Measurements from ENCODE around the gene RNF215. TPM values are rescaled to one million over a fixed set of nuclear protein-coding genes. Genes with fewer than 3 reads are reported as not detected.
A peak's percentile ranks its signal among the peaks of the same experiment; 100 is the strongest.

Gene RNF215
- total and polyA plus RNA-seq, 3 donors from 2014 or later = 18.2 to 24.6 (median 20.9) TPM

DNA sequence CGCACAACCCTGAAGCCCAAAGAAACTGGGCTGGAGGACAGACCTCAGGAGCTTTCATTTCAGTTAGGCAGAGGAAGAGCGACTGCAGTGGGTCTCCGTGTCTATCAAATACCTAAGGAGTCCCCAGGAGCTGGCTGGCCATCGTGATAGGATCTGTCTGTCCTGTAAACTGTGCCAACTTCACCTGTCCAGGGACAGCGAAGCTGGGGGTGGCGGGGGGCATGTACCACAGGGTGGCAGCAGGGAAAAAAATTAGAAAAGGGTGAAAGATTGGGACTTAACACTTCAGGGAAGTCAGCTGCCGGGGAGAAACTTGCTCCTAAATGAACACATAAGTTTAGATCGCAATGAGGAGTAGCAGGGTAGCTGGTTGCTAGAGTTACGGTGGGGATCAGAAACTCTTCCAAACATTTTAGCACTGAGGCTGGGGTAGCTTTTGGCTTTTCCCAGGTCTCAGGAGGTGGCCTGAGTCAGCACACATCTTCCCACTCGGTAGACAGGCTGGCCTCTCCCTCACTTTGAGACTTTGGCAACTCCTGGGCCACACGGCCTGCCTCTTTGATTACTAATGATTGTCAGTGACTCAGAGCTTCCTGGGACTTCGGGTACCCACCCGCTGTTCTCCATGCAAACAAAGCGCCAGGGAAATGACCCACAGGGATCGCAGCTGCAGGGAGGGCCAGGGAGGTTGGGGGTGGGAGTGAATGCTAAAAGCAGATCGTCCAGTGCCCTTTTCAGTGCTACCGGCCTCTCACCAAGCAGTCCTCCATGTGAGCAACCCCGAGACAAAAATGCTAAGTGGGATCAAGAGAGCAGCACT, 35.5 kb upstream of the RNF215 start:
- no peak for TF ChIP-seq POLR2A (IDR thresholded peaks at IDR 0.05)
- TF ChIP-seq, protein P1, sequence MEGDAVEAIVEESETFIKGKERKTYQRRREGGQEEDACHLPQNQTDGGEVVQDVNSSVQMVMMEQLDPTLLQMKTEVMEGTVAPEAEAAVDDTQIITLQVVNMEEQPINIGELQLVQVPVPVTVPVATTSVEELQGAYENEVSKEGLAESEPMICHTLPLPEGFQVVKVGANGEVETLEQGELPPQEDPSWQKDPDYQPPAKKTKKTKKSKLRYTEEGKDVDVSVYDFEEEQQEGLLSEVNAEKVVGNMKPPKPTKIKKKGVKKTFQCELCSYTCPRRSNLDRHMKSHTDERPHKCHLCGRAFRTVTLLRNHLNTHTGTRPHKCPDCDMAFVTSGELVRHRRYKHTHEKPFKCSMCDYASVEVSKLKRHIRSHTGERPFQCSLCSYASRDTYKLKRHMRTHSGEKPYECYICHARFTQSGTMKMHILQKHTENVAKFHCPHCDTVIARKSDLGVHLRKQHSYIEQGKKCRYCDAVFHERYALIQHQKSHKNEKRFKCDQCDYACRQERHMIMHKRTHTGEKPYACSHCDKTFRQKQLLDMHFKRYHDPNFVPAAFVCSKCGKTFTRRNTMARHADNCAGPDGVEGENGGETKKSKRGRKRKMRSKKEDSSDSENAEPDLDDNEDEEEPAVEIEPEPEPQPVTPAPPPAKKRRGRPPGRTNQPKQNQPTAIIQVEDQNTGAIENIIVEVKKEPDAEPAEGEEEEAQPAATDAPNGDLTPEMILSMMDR (IDR thresholded peaks at IDR 0.05) = no peak
- intact Hi-C loops (cut with DNase I; ENCODE audit: low total_unique reads) = no loop called here
- Histone ChIP-seq H3K36me3 (ENCODE audit: low read depth, missing control alignments) (no peaks in the 10 kb centered on the region), H3K4me3 (peak overlapping the region; percentile 77 to 85), H3K4me1 (peaks cover 54% of the 10 kb centered on the region), H3K9me3 (no peaks in the 10 kb centered on the region), H3K27ac (peak overlapping the region; percentile 94 to 96), H3K27me3 (no peaks in the 10 kb centered on the region)
- DNase-seq = peak; percentile 49
- WGBS, 2 donors = 17 to 19% methylated on average over 16 to 18 of the region's 18 CpGs

DNA sequence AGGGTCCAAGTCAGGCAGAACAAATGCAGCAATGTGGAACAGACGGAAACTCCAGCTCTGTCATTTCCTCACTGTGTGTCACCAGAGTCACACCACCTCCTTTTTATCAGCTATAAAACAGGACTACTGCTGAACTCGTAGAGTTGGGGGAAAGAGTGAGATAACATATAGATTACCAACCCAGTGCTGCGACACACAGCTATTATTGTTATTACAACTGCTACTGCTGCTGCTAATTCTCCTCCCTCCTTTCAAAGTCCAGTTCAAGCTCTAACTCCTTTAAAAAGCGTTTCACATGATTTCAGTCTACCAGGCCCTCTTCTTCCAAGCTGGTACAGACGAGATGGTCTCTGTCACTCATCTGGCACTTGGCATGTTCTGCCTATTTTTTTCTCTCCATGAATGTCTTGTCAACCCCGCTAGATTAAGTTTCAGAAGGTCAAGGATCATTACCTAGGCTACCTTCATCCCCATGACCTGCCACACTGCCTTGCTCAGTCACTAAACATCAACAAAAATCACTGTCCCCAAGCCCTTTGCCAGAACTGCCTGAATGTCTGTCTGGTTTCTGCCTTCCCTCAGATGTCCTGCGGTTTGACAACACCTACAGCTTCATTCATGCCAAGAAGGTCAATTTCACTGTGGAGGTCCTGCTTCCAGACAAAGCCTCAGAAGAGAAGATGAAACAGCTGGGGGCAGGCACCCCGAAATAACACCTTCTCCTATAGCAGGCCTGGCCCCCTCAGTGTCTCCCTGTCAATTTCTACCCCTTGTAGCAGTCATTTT, 34.7 kb upstream of the RNF215 start:
- peaks cover 54% of the 10 kb centered on the region for H3K4me1 ChIP-seq
- peak overlapping the region; percentile 94 to 96 for H3K27ac ChIP-seq
- no peaks in the 10 kb centered on the region for H3K27me3 ChIP-seq
- intact Hi-C loops (cut with DNase I; ENCODE audit: low total_unique reads) = no loop called here
- H3K36me3 ChIP-seq (ENCODE audit: low read depth, missing control alignments) = no peaks in the 10 kb centered on the region
- TF ChIP-seq, protein P1 (IDR thresholded peaks at IDR 0.05) = no peak
- no peak for TF ChIP-seq POLR2A (IDR thresholded peaks at IDR 0.05)
- H3K4me3 ChIP-seq = no peak overlapping the region
- DNase-seq = no peak
- 49 to 60% methylated on average over 8 of the region's 8 CpGs for WGBS, 2 donors
- H3K9me3 ChIP-seq = no peaks in the 10 kb centered on the region

DNA sequence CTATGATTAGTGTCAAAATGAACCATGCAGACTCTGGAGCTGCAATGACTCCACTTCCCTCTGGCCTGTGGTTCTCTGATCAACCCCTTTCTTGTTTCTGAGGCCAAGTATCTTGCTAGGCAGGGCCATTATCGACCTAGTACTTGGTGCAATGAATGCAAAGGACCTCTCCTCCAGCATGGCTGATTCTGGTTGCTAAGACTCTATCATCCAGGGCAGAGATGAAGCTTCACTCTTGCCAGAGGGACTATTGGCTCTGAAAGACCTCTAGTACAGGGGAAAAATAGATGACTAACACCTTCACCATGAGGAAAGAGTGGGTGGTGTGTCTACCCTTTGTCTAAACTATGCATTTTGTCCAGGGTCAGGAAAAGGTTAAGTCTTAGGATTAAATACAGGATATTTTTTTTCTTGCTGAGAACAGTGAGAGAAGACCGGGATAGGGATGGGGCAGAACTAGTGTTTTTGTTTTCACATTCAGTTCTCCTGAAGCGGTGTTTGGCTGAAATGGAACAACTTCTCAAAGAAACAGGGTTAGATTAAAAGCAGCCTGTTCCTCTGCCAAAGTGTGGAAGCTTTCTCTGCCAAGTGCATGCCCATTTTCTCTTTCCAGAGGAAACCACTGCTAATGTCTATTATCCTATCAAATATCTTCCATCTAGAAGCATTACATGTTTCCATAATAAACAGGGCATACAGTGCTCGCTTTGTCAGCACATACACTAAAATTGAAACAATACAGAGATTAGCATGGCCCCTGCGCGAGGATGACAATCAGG, 33.3 kb upstream of the RNF215 start:
- Histone ChIP-seq H3K4me3 (no peak overlapping the region), H3K9me3 (no peaks in the 10 kb centered on the region), H3K4me1 (peaks cover 44% of the 10 kb centered on the region), H3K27ac (peak overlapping the region in 1 of 2 donors; percentile 8), H3K36me3 (ENCODE audit: low read depth, missing control alignments) (no peaks in the 10 kb centered on the region), H3K27me3 (no peaks in the 10 kb centered on the region)
- no peak for DNase-seq
- intact Hi-C loops (cut with DNase I; ENCODE audit: low total_unique reads) = no loop called here
- WGBS, 2 donors = 60 to 64% methylated on average over 5 to 6 of the region's 6 CpGs
- TF ChIP-seq, protein P1 (IDR thresholded peaks at IDR 0.05) = no peak
- no peak for TF ChIP-seq POLR2A (IDR thresholded peaks at IDR 0.05)

DNA sequence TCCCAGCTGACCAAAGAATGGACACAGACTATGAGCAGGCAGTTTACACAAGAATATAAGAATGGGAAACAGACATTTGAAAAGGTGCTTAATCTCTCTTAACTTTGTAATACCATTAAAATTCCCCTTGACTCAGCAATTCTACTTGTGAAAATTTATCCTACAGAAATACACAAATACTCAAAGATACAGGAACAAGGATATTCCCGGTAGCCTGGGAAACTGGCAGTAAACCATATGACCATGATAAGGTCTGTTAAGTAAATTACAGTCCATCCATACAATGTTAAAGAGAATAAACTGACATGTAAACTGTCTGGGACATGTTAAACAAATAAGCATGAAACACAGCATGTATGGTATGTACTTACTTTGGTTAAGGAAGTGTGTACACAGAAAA, 29.6 kb upstream of the RNF215 start:
- DNase-seq = no peak
- H3K9me3 ChIP-seq = no peaks in the 10 kb centered on the region
- TF ChIP-seq, protein P1 (IDR thresholded peaks at IDR 0.05) = no peak
- TF ChIP-seq POLR2A (IDR thresholded peaks at IDR 0.05) = no peak
- intact Hi-C loops (cut with DNase I; ENCODE audit: low total_unique reads) = no loop called here
- WGBS, 2 donors = 81% methylated on average over 1 of the region's 1 CpG
- H3K4me3 ChIP-seq = no peak overlapping the region
- no peak overlapping the region for H3K27ac ChIP-seq
- H3K4me1 ChIP-seq = peaks cover 19% of the 10 kb centered on the region
- no peaks in the 10 kb centered on the region for H3K36me3 ChIP-seq (ENCODE audit: low read depth, missing control alignments)
- no peaks in the 10 kb centered on the region for H3K27me3 ChIP-seq
